Muscle layer of duodenum (tissue), 2 donors: ENCODE measurements around the gene PRPF40A.

Experiments used
- H3K27ac ChIP-seq: one replicate; pipeline ENCODE4 v1.7.0; 2013; ENCODE audit warnings: mild to moderate bottlenecking, low read length
- H3K27me3 ChIP-seq: one replicate; pipeline ENCODE4 v1.7.0; 2013; ENCODE audit warnings: low read depth, mild to moderate bottlenecking, control low read depth, low read length
- H3K36me3 ChIP-seq, 2 donors: one replicate each; pipeline ENCODE4 v1.7.0; 2013; ENCODE audit warnings: low read length in 2 of 2, control low read depth in 1 of 2, mild to moderate bottlenecking in 1 of 2; ENCODE audit not compliant: insufficient read depth in 2 of 2, control insufficient read depth in 1 of 2
- H3K4me1 ChIP-seq, 2 donors: one replicate each; pipeline ENCODE4 v1.7.0; 2013; ENCODE audit warnings: low read length in 2 of 2, mild to moderate bottlenecking in 2 of 2, control low read depth in 1 of 2, moderate library complexity in 1 of 2; ENCODE audit not compliant: insufficient read depth in 2 of 2, control insufficient read depth in 1 of 2
- H3K4me3 ChIP-seq, 2 donors: one replicate each; pipeline ENCODE4 v1.7.0; 2013; ENCODE audit warnings: low read length in 2 of 2, low read depth in 1 of 2, mild to moderate bottlenecking in 1 of 2
- H3K9me3 ChIP-seq, 2 donors: one replicate each; pipeline ENCODE4 v1.7.0; 2013; ENCODE audit warnings: low read length in 2 of 2, control low read depth in 1 of 2, mild to moderate bottlenecking in 1 of 2; ENCODE audit not compliant: control insufficient read depth in 1 of 2
- donor health status: healthy.

Gene PRPF40A

GRCh38 chr2:152682663-152683062 lies 34.6 kb downstream of the PRPF40A start:
- H3K4me3 ChIP-seq, result no peak overlapping the region
- H3K36me3 ChIP-seq, result peaks cover 21 to 27% of the 10 kb centered on the region in 2 donors
- H3K27me3 ChIP-seq, result no peaks in the 10 kb centered on the region
- no peak overlapping the region for H3K27ac ChIP-seq
- no peaks in the 10 kb centered on the region for H3K4me1 ChIP-seq
- no peaks in the 10 kb centered on the region for H3K9me3 ChIP-seq

GRCh38 chr2:152678808-152679207 lies 38.5 kb downstream of the PRPF40A start:
- Histone ChIP-seq H3K27ac (no peak overlapping the region), H3K27me3 (no peaks in the 10 kb centered on the region), H3K9me3 (no peaks in the 10 kb centered on the region), H3K36me3 (peaks cover 48 to 51% of the 10 kb centered on the region in 2 donors), H3K4me1 (no peaks in the 10 kb centered on the region), H3K4me3 (no peak overlapping the region)

- H3K36me3 ChIP-seq, result peaks cover 55 to 59% of the 10 kb centered on the region in 2 donors
These were observed 40.8 kb downstream of the PRPF40A start for GRCh38 chr2:152676461-152676860.

GRCh38 chr2:152674334-152674733 lies 42.9 kb downstream of the PRPF40A start:
- no peak overlapping the region for H3K4me3 ChIP-seq
- no peaks in the 10 kb centered on the region for H3K4me1 ChIP-seq
- no peaks in the 10 kb centered on the region for H3K9me3 ChIP-seq
- peaks cover 56 to 60% of the 10 kb centered on the region in 2 donors for H3K36me3 ChIP-seq
- no peaks in the 10 kb centered on the region for H3K27me3 ChIP-seq
- H3K27ac ChIP-seq, result no peak overlapping the region

More at GRCh38 chr2:152676461-152676860, 40.8 kb downstream of the PRPF40A start:
- Histone ChIP-seq H3K4me1 (no peaks in the 10 kb centered on the region), H3K27me3 (no peaks in the 10 kb centered on the region), H3K4me3 (no peak overlapping the region), H3K27ac (no peak overlapping the region), H3K9me3 (no peaks in the 10 kb centered on the region)

GRCh38 chr2:152664725-152665124 lies 52.5 kb downstream of the PRPF40A start:
- H3K36me3 ChIP-seq, result peaks cover 65 to 69% of the 10 kb centered on the region in 2 donors
- H3K4me1 ChIP-seq, result no peaks in the 10 kb centered on the region
- no peaks in the 10 kb centered on the region for H3K27me3 ChIP-seq
- no peaks in the 10 kb centered on the region for H3K9me3 ChIP-seq
- no peak overlapping the region for H3K27ac ChIP-seq
- no peak overlapping the region for H3K4me3 ChIP-seq

GRCh38 chr2:152661076-152661475 lies 56.2 kb downstream of the PRPF40A start:
- Histone ChIP-seq H3K27me3 (no peaks in the 10 kb centered on the region), H3K27ac (no peak overlapping the region), H3K4me1 (no peaks in the 10 kb centered on the region), H3K9me3 (no peaks in the 10 kb centered on the region), H3K4me3 (no peak overlapping the region), H3K36me3 (peaks cover 71 to 74% of the 10 kb centered on the region in 2 donors)

GRCh38 chr2:152658221-152658620 lies 59.0 kb downstream of the PRPF40A start:
- H3K4me1 ChIP-seq, result no peaks in the 10 kb centered on the region
- no peaks in the 10 kb centered on the region for H3K27me3 ChIP-seq
- H3K36me3 ChIP-seq, result peaks cover 57 to 59% of the 10 kb centered on the region in 2 donors
- no peak overlapping the region for H3K4me3 ChIP-seq
- H3K27ac ChIP-seq, result no peak overlapping the region
- H3K9me3 ChIP-seq, result no peaks in the 10 kb centered on the region

- Histone ChIP-seq H3K27ac (no peak overlapping the region), H3K4me1 (no peaks in the 10 kb centered on the region), H3K27me3 (no peaks in the 10 kb centered on the region), H3K4me3 (no peak overlapping the region), H3K9me3 (no peaks in the 10 kb centered on the region), H3K36me3 (peaks cover 55 to 62% of the 10 kb centered on the region in 2 donors)
These were observed 60.2 kb downstream of the PRPF40A start for GRCh38 chr2:152657043-152657442.

- no peaks in the 10 kb centered on the region for H3K9me3 ChIP-seq
- H3K4me1 ChIP-seq, result no peaks in the 10 kb centered on the region
- no peak overlapping the region for H3K27ac ChIP-seq
- H3K4me3 ChIP-seq, result no peak overlapping the region
- H3K27me3 ChIP-seq, result no peaks in the 10 kb centered on the region
- peaks cover 50 to 53% of the 10 kb centered on the region in 2 donors for H3K36me3 ChIP-seq
These were observed 61.4 kb downstream of the PRPF40A start for GRCh38 chr2:152655880-152656279.

GRCh38 chr2:152651834-152652233 lies 65.4 kb downstream of the PRPF40A start:
- H3K27ac ChIP-seq, result no peak overlapping the region
- H3K9me3 ChIP-seq, result no peaks in the 10 kb centered on the region
- peaks cover 16 to 23% of the 10 kb centered on the region in 2 donors for H3K36me3 ChIP-seq
- no peaks in the 10 kb centered on the region for H3K27me3 ChIP-seq
- no peak overlapping the region for H3K4me3 ChIP-seq
- peaks cover 0 to 12% of the 10 kb centered on the region in 2 donors for H3K4me1 ChIP-seq

- no peaks in the 10 kb centered on the region for H3K27me3 ChIP-seq
- H3K4me3 ChIP-seq, result no peak overlapping the region
These were observed 66.4 kb downstream of the PRPF40A start for GRCh38 chr2:152650768-152651371.

GRCh38 chr2:152649997-152650396 lies 67.3 kb downstream of the PRPF40A start:
- H3K9me3 ChIP-seq, result no peaks in the 10 kb centered on the region
- no peaks in the 10 kb centered on the region for H3K27me3 ChIP-seq
- no peak overlapping the region for H3K4me3 ChIP-seq
- H3K36me3 ChIP-seq, result peaks cover under 1 to 14% of the 10 kb centered on the region in 2 donors
- H3K4me1 ChIP-seq, result peaks cover 0 to 17% of the 10 kb centered on the region in 2 donors
- H3K27ac ChIP-seq, result no peak overlapping the region

More at GRCh38 chr2:152650768-152651371, 66.4 kb downstream of the PRPF40A start:
- no peaks in the 10 kb centered on the region for H3K9me3 ChIP-seq
- H3K27ac ChIP-seq, result no peak overlapping the region
- H3K4me1 ChIP-seq, result peaks cover 0 to 17% of the 10 kb centered on the region in 2 donors
- peaks cover 8 to 14% of the 10 kb centered on the region in 2 donors for H3K36me3 ChIP-seq
